ENCODE data around the gene ARMC2. TPM values are rescaled to one million over a fixed set of nuclear protein-coding genes. Genes with fewer than 3 reads are reported as not detected.
A peak's percentile ranks its signal among the peaks of the same experiment; 100 is the strongest.

ARMC2 gene
- total and polyA plus RNA-seq, 2 of the 4 experiments (the other 2 are of a cell fraction), result 0.72 to 3.9 TPM

GRCh38 chr6:108884211-108885059, 36.2 kb downstream of the ARMC2 start (continued):
- no peak for TF ChIP-seq RAD21 (IDR thresholded peaks at IDR 0.05; ENCODE audit: low read length)

- DNase-seq (peak; percentile 5), ATAC-seq (ENCODE audit: low read depth) (no peak)
- no TSS peak for BruUV-seq (replicated peaks)
- H4K5ac ChIP-seq (ENCODE audit: low read depth, low read length), result no peak overlapping the region
- H3K9me1 ChIP-seq (ENCODE audit: insufficient read depth, low read length), result 0 out of 2 replicates have a peak, but pooled peaks cover 9% of the 10 kb centered on the region
- H3K18ac ChIP-seq (ENCODE audit: low read depth, low read length), result no peak overlapping the region
- no peak overlapping the region for H2AK9ac ChIP-seq (replicated peaks; ENCODE audit: low read depth, low read length, poor library complexity)
- no peak overlapping the region for H3K4me3 ChIP-seq (ENCODE audit: insufficient read depth, low read depth, low read length)
- no peaks in the 10 kb centered on the region for H3K79me1 ChIP-seq (ENCODE audit: low read depth in 1 of 2, low read length in 2 of 2)
- H4K8ac ChIP-seq (ENCODE audit: low read depth in 2 of 2, low read length in 2 of 2), result no peak overlapping the region
- H3K9me3 ChIP-seq (ENCODE audit: control insufficient read depth, insufficient read depth, low read length), result no peaks in the 10 kb centered on the region
- no peaks in the 10 kb centered on the region for H3K36me3 ChIP-seq (ENCODE audit: control insufficient read depth, insufficient read depth, low read length)
- WGBS, 2 experiments (ENCODE audit: extremely low coverage in 2 of 2, insufficient read length in 1 of 2), result no CpG with 5 or more reads among the region's 6 CpGs
- intact Hi-C loops (cut with micrococcal nuclease) (no loop called here), dilution Hi-C loops (cut with HindIII; ENCODE audit: low sequenced_read_pairs, unreplicated experiment) (no loop called here), in situ Hi-C loops (cut with MboI; ENCODE audit: low sequenced_read_pairs) (no loop called here)
- H2BK15ac ChIP-seq (ENCODE audit: low read depth, low read length), result no peak overlapping the region
- no peaks in the 10 kb centered on the region for H3K27me3 ChIP-seq (ENCODE audit: control insufficient read depth, insufficient read depth, low read length)
- CTCF ChIA-PET, result no interaction called here
- no peaks in the 10 kb centered on the region for H4K20me1 ChIP-seq (ENCODE audit: insufficient read depth, low read length)
- TF ChIP-seq USF2 (IDR thresholded peaks at IDR 0.05; ENCODE audit: low read depth, low read length), result no peak
- no peak for TF ChIP-seq SMC3 (IDR thresholded peaks at IDR 0.05; ENCODE audit: low read depth, low read length)
- TF ChIP-seq RFX5 (IDR thresholded peaks at IDR 0.05; ENCODE audit: low read depth, low read length), result no peak
- no peak for TF ChIP-seq POLR2A (IDR thresholded peaks at IDR 0.05; ENCODE audit: low read depth, low read length)
- TF ChIP-seq FOS (IDR thresholded peaks at IDR 0.05; ENCODE audit: low read depth, low read length), result no peak
- no peak overlapping the region for H3K4me2 ChIP-seq (ENCODE audit: low read depth, low read length)
- H3K4ac ChIP-seq (ENCODE audit: low read depth, low read length), result no peak overlapping the region
- no peak overlapping the region for H2AFZ ChIP-seq (replicated peaks; ENCODE audit: low read length, poor library complexity)
- no peak overlapping the region for H2BK120ac ChIP-seq (ENCODE audit: low read depth, low read length)
- no peak overlapping the region for H3K14ac ChIP-seq (replicated peaks; ENCODE audit: low read depth, low read length)
- POLR2A ChIA-PET (ENCODE audit: unreplicated experiment), result no interaction called here
- no peak overlapping the region for H4K91ac ChIP-seq (ENCODE audit: insufficient read depth, low read depth, low read length)
- H3K23ac ChIP-seq (ENCODE audit: low read depth, low read length), result no peak overlapping the region
- no peak overlapping the region; the same call in 1 of the 2 replicates for H2AK5ac ChIP-seq (ENCODE audit: low read depth, low read length)
- no peak overlapping the region for H3K27ac ChIP-seq (ENCODE audit: insufficient read depth, low read length)
- H3K4me1 ChIP-seq (ENCODE audit: control insufficient read depth, insufficient read depth, low read length), result no peaks in the 10 kb centered on the region
- H3K56ac ChIP-seq (ENCODE audit: extremely low read depth, insufficient read depth, low read length), result no peak overlapping the region
- H3K9ac ChIP-seq (ENCODE audit: low read depth, low read length), result no peak overlapping the region
- H2BK20ac ChIP-seq (ENCODE audit: low read depth, low read length), result no peak overlapping the region
- H2BK5ac ChIP-seq (ENCODE audit: low read depth, low read length, poor library complexity, severe bottlenecking), result no peak overlapping the region
Measured at GRCh38 chr6:108888052-108888451, 39.8 kb downstream of the ARMC2 start.
